Right lobe of liver (tissue), 4 donors: ENCODE results near the gene MRPL22.

Source experiments
- CTCF ChIP-seq, 4 donors: fragments of 200-600 bp in 3 of 4; fragments of 450-650 bp in 1 of 4; IDR thresholded peaks; one replicate each; pipeline versions ENCODE4 v1.5.1 to v1.8.0; 2016 to 2022; ENCODE audit warnings: antibody characterized with exemption in 4 of 4, mild to moderate bottlenecking in 2 of 4
- POLR2A ChIP-seq: fragments of 450-650 bp; IDR thresholded peaks from one replicate; pipeline ENCODE4 v1.6.1; 2017; ENCODE audit warnings: antibody characterized with exemption, mild to moderate bottlenecking
- donor health status: DM: no; HTN: no; CAD: no.
- donor health status: DM: no; HTN: no; CAD: no.
- donor health status: DM: no; HTN: yes; CAD: no.

- TF ChIP-seq POLR2A: no peak
- TF ChIP-seq CTCF (IDR thresholded peaks at IDR 0.05): no peak
These were observed 39.0 kb upstream of the MRPL22 start for GRCh38 chr5:154901913-154902312.
